ENCODE measurements around the gene CMIP. TPM values are rescaled to one million over a fixed set of nuclear protein-coding genes. Genes with fewer than 3 reads are reported as not detected.
A peak's percentile ranks its signal among the peaks of the same experiment; 100 is the strongest.

The CMIP gene
- total RNA-seq, 1 experiment from 2014 or later = 48.2 TPM

DNA sequence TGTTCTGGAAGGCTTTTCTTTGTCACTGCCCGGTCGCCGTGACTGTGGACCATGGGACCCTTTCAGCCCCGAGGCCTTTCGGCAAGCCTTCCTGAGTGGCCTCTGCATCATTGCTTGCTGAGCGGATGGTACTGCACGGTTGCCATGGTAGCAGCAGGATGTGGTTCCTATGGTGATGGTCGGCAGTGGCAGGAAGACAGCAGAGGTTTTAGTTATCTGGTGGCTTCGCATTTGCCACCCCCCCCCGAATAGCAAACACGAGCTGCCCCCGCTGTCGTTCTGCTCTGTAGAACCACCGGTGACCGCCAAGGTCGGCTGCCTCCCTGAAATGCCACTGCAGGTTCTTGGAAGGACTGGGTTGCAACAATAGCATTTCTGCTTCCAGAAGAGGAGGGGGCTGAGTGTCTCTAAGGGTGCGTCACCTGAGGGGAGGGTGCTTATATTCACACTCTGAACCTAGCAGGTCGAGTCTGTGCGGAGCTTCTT, 76.6 kb downstream of the CMIP start:
- Histone ChIP-seq H3K27ac (ENCODE audit: insufficient read length, low read depth, low read length) (no peak overlapping the region), H2BK120ac (ENCODE audit: low read depth, low read length, poor library complexity, severe bottlenecking) (no peak overlapping the region), H2BK5ac (ENCODE audit: insufficient read length, low read length) (no peak overlapping the region), H3K9ac (ENCODE audit: extremely low read depth, insufficient read length, low read length) (no peak overlapping the region), H3T11ph (ENCODE audit: low read length) (no peak overlapping the region), H3K4me2 (ENCODE audit: insufficient read depth, insufficient read length, low read length) (no peak overlapping the region), H3K9me3 (ENCODE audit: control insufficient read depth, low read depth, low read length) (no peaks in the 10 kb centered on the region), H3K79me1 (ENCODE audit: insufficient read depth, low read depth, low read length, poor library complexity, severe bottlenecking) (peaks cover 15% of the 10 kb centered on the region), H2BK20ac (ENCODE audit: low read depth, low read length, poor library complexity, severe bottlenecking) (no peak overlapping the region), H4K20me1 (ENCODE audit: control insufficient read depth, insufficient read depth, insufficient read length) (no peaks in the 10 kb centered on the region), H4K91ac (ENCODE audit: insufficient read length, low read depth, low read length) (no peak overlapping the region), H3K14ac (ENCODE audit: insufficient read depth, low read length) (no peak overlapping the region; the same call in 1 of the 2 replicates), H3K23ac (ENCODE audit: insufficient read length, low read depth, low read length) (no peak overlapping the region), H2AK5ac (ENCODE audit: insufficient read length, low read length) (no peak overlapping the region), H3K4ac (ENCODE audit: low read depth, low read length) (no peak overlapping the region), H3K18ac (ENCODE audit: insufficient read length, low read depth, low read length) (no peak overlapping the region), H4K8ac (replicated peaks; ENCODE audit: insufficient read length, low read depth, low read length) (no peak overlapping the region), H3K23me2 (ENCODE audit: insufficient read length, low read depth, low read length, poor library complexity, severe bottlenecking) (no peaks in the 10 kb centered on the region), H3K27me3 (ENCODE audit: insufficient read depth, low read length) (no peaks in the 10 kb centered on the region), H3K56ac (ENCODE audit: insufficient read length, low read depth, low read length) (no peak overlapping the region), H4K5ac (ENCODE audit: insufficient read length, low read depth, low read length) (no peak overlapping the region), H2AFZ (ENCODE audit: low read length) (no peak overlapping the region), H3K79me2 (ENCODE audit: insufficient read depth, low read length) (peaks cover 4% of the 10 kb centered on the region; the same call in 1 of the 2 replicates), H2BK12ac (ENCODE audit: insufficient read length, low read depth, low read length) (no peak overlapping the region), H3K4me1 (ENCODE audit: insufficient read depth, low read length) (no peaks in the 10 kb centered on the region), H2BK15ac (ENCODE audit: low read depth, low read length) (no peak overlapping the region)
- no peaks in the 10 kb centered on the region for H3K27me3 Mint-ChIP-seq (ENCODE audit: low read depth)
- DNase-seq = no peak
- H3K4me3 Mint-ChIP-seq = no peak overlapping the region
- peak overlapping the region in 2 of 3 experiments; percentile 52 to 65; a peak in 4 of 7 replicates for H3K27ac Mint-ChIP-seq
- peaks cover 5 to 15% (median 10%) of the 10 kb centered on the region in 3 experiments for H3K36me3 Mint-ChIP-seq (ENCODE audit: insufficient read depth in 1 of 3, low read depth in 3 of 3)
- TF ChIP-seq CTCF (conservative IDR thresholded peaks at IDR 0.05) = no peak
- peaks cover 13 to 25% of the 10 kb centered on the region in 2 experiments for H3K4me1 Mint-ChIP-seq
- H3K9me3 Mint-ChIP-seq = no peaks in the 10 kb centered on the region
- no CpG with 5 or more reads among the region's 19 CpGs for WGBS (ENCODE audit: extremely low coverage, insufficient read length, low lambda C conversion rate)

All from H9 (cell line).